ENCODE data around the gene CCDC50. TPM values are rescaled to one million over a fixed set of nuclear protein-coding genes. Genes with fewer than 3 reads are reported as not detected.

Gene CCDC50
- total RNA-seq, 1 experiment from 2014 or later, result 80.9 TPM

- H3K4me2 ChIP-seq (ENCODE audit: low read length), result no peak overlapping the region
- intact Hi-C loops (cut with micrococcal nuclease), result no loop called here
- H3K79me2 ChIP-seq (ENCODE audit: low read length), result no peaks in the 10 kb centered on the region
- H3K9ac ChIP-seq (ENCODE audit: low read length), result no peak overlapping the region
- H3K4me3 ChIP-seq (ENCODE audit: low read length), result no peak overlapping the region
- no peaks in the 10 kb centered on the region for H3K27me3 ChIP-seq (ENCODE audit: low read length)
- H4K20me1 ChIP-seq (ENCODE audit: low read length), result no peaks in the 10 kb centered on the region
- H3K4me1 ChIP-seq (ENCODE audit: insufficient read depth, low read length), result no peaks in the 10 kb centered on the region; the same call in 1 of the 2 replicates
- no peaks in the 10 kb centered on the region for H3K9me2 ChIP-seq (replicated peaks; ENCODE audit: low read length)
- H3K36me3 ChIP-seq (ENCODE audit: low read depth, low read length), result peaks cover 24% of the 10 kb centered on the region
- no peaks in the 10 kb centered on the region for H3K9me3 ChIP-seq (ENCODE audit: low read length)
- DNase-seq (no peak), ATAC-seq (no peak)
- TSS peak; percentile 13 for BruUV-seq (replicated peaks)
- no peak for TF ChIP-seq EZH2phosphoT487 (IDR thresholded peaks at IDR 0.05; ENCODE audit: borderline replicate concordance, low read length)
- no peak for TF ChIP-seq EZH2 (IDR thresholded peaks at IDR 0.05; ENCODE audit: low read length, unreplicated experiment)
- TF ChIP-seq CTCF (conservative IDR thresholded peaks at IDR 0.05; ENCODE audit: low read depth, low read length), result no peak
- H3K27ac ChIP-seq (ENCODE audit: low read length), result no peak overlapping the region
- no peak overlapping the region for H2AFZ ChIP-seq (ENCODE audit: low read length)
- CTCF ChIA-PET, result no interaction called here
- no peaks in the 10 kb centered on the region for H3F3A ChIP-seq (ENCODE audit: low read length, unreplicated experiment)
- POLR2A ChIA-PET (ENCODE audit: unreplicated experiment), result no interaction called here
Observed at GRCh38 chr3:191391861-191392808, 62.9 kb downstream of the CCDC50 start.

- no peak for TF ChIP-seq CTCF (conservative IDR thresholded peaks at IDR 0.05; ENCODE audit: low read depth, low read length)
- no peak for TF ChIP-seq EZH2 (IDR thresholded peaks at IDR 0.05; ENCODE audit: low read length, unreplicated experiment)
- TF ChIP-seq EZH2phosphoT487 (IDR thresholded peaks at IDR 0.05; ENCODE audit: borderline replicate concordance, low read length), result no peak
- ATAC-seq (no peak), DNase-seq (no peak)
- no peak overlapping the region for H3K4me2 ChIP-seq (ENCODE audit: low read length)
- no peaks in the 10 kb centered on the region for H3F3A ChIP-seq (ENCODE audit: low read length, unreplicated experiment)
- no peak overlapping the region for H2AFZ ChIP-seq (ENCODE audit: low read length)
- POLR2A ChIA-PET (ENCODE audit: unreplicated experiment), result no interaction called here
- H3K9ac ChIP-seq (ENCODE audit: low read length), result no peak overlapping the region
- H3K4me3 ChIP-seq (ENCODE audit: low read length), result no peak overlapping the region
- CTCF ChIA-PET, result no interaction called here
- H3K27me3 ChIP-seq (ENCODE audit: low read length), result no peaks in the 10 kb centered on the region
- H4K20me1 ChIP-seq (ENCODE audit: low read length), result no peaks in the 10 kb centered on the region
- no peak overlapping the region for H3K27ac ChIP-seq (ENCODE audit: low read length)
- H3K4me1 ChIP-seq (ENCODE audit: insufficient read depth, low read length), result no peaks in the 10 kb centered on the region
- no peaks in the 10 kb centered on the region for H3K9me3 ChIP-seq (ENCODE audit: low read length)
- H3K79me2 ChIP-seq (ENCODE audit: low read length), result no peaks in the 10 kb centered on the region
- intact Hi-C loops (cut with micrococcal nuclease), result no loop called here
- BruUV-seq (replicated peaks), result no TSS peak
- peaks cover 21% of the 10 kb centered on the region for H3K36me3 ChIP-seq (ENCODE audit: low read depth, low read length)
- no peaks in the 10 kb centered on the region for H3K9me2 ChIP-seq (replicated peaks; ENCODE audit: low read length)
Observed at GRCh38 chr3:191393146-191393545, 64.0 kb downstream of the CCDC50 start.

GRCh38 chr3:191397771-191398170 lies 68.6 kb downstream of the CCDC50 start:
- Histone ChIP-seq H4K20me1 (ENCODE audit: low read length) (no peaks in the 10 kb centered on the region), H3K27ac (ENCODE audit: low read length) (no peak overlapping the region), H3K4me2 (ENCODE audit: low read length) (no peak overlapping the region), H3K4me3 (ENCODE audit: low read length) (no peak overlapping the region), H3F3A (ENCODE audit: low read length, unreplicated experiment) (no peaks in the 10 kb centered on the region), H3K4me1 (ENCODE audit: insufficient read depth, low read length) (no peaks in the 10 kb centered on the region), H3K9me2 (replicated peaks; ENCODE audit: low read length) (no peaks in the 10 kb centered on the region), H3K9me3 (ENCODE audit: low read length) (no peaks in the 10 kb centered on the region), H3K36me3 (ENCODE audit: low read depth, low read length) (peaks cover 10% of the 10 kb centered on the region), H2AFZ (ENCODE audit: low read length) (no peak overlapping the region), H3K79me2 (ENCODE audit: low read length) (no peaks in the 10 kb centered on the region), H3K27me3 (ENCODE audit: low read length) (no peaks in the 10 kb centered on the region), H3K9ac (ENCODE audit: low read length) (no peak overlapping the region)
- ChIA-PET CTCF (no interaction called here), POLR2A (ENCODE audit: unreplicated experiment) (no interaction called here)
- ATAC-seq (no peak), DNase-seq (no peak)
- no TSS peak for BruUV-seq (replicated peaks)
- no peak for TF ChIP-seq EZH2phosphoT487 (IDR thresholded peaks at IDR 0.05; ENCODE audit: borderline replicate concordance, low read length)
- no peak for TF ChIP-seq CTCF (conservative IDR thresholded peaks at IDR 0.05; ENCODE audit: low read depth, low read length)
- no peak for TF ChIP-seq EZH2 (IDR thresholded peaks at IDR 0.05; ENCODE audit: low read length, unreplicated experiment)
- intact Hi-C loops (cut with micrococcal nuclease), result no loop called here
